GM08714 (cell line): Measurements from ENCODE around the gene CTSL.

Experiments
- H3K4me3 ChIP-seq: fragments of 200-500 bp; sonication (Bioruptor generic); 2 replicates; pipeline ENCODE4 v1.5.1; 2014; ENCODE audit warnings: mild to moderate bottlenecking, low read length, inconsistent platforms
- ZNF274 ChIP-seq: IDR thresholded peaks from 2 replicates; pipeline ENCODE4 v1.6.1; 2012; ENCODE audit warnings: mild to moderate bottlenecking, low read depth, low read length

The CTSL gene

GRCh38 chr9:87708546-87708945 is 17.4 kb upstream of the CTSL start:
- no peak overlapping the region for H3K4me3 ChIP-seq
- TF ChIP-seq ZNF274, result no peak

DNA sequence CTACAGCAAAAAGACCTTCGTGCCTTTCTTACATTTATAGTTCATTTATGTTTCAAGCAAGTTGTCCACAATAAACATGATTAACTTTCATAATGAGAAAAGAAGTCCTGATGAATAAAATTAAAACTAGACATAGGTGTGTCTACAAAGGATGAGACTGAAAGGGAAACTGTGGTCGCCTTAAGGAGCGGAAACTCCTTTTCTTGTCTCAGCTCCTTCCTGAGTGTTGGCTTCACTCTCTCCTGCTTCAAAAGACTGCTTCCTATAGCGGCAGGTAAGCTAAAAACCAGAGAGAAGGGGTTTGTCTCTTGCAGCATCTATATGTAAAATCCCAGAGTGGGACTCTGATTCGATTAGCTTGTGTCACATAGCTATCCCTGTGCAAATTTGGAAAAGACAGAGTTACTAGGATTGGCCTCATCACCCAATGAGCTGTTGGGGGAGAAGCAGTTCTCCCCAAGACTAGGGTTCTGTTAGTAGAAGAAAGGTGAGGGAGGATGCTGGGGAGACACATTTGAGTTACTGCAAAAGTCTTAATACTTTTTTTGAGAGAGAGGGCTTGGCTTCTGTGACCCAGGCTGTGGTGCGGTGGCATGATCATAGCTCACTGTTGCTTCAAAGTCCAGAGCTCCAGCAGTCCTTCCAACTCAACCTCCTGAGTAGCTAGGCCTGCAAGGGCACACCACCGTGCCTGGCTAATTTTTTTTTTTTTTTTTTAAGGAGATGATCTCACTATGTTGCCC is 16.8 kb upstream of the CTSL start:
- no peak overlapping the region for H3K4me3 ChIP-seq
- TF ChIP-seq ZNF274, result no peak

GRCh38 chr9:87710443-87710842 is 15.5 kb upstream of the CTSL start:
- TF ChIP-seq ZNF274, result no peak
- H3K4me3 ChIP-seq, result no peak overlapping the region

DNA sequence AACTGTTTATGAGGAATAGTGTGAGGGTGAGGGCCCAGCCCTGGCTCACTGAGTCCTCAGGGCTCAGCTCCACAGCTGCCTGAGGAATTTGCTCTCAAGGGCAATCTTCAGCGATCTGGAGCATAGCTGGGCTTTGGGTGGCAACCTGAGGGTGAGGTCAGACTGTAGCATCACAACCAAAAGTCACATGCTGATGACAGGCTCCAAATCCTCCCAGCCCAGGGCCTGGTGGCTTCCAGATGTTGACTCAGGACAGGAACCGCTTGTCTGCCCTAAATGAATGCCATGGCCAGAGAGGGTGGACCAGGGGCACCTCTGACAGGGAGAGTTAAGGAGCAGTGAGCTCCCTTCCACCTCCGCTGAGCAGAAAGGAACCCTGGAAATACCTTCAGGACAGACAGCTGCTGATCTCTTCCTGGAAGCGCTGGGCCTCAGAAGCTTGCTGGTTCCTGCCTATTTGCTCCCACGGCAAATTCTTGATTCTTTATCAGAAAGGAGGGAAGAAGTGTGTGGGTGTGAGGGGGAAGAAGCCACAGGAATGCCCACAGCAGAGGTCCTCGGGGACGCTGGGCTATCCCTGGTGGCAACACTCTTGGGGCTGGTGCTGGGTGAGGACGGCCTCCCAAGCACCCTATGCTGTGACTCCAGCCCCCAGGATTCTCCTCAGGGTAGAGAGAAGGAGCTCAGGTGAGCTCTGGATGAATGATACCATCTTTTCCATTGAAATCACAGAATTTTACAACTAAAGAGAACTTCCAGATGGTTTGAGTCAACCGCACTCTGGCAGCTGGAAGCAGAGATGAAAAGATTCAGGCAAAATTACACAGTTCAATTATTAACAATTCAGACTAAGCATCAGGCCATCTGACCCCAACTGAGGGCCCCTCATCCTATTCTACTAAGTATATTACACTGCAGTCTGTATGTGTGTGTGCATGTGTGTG is 13.8 kb upstream of the CTSL start:
- H3K4me3 ChIP-seq, result no peak overlapping the region
- TF ChIP-seq ZNF274, result no peak

DNA sequence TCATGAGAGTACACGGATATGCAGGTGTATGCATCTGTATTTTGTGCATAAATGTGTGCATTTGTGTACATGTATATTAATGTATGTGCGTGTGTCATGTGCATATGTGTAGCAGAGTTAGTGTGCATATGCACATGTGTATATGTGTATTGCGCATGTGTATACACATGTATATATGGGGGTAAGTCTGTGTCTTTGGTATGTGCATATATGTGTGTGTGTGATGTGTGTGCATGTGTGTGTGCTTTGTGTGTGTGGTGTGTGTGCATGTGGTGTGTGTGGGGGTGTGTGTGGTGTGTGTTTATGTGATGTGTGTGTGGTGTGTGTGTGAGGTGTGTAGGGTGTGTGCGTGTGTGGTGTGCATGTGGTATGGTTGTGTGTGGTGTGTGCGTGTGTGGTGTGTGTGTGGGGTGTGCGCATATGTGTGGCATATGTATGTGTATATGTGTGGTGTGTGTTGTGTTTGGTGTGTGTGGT is 13.1 kb upstream of the CTSL start:
- TF ChIP-seq ZNF274, result no peak
- no peak overlapping the region for H3K4me3 ChIP-seq

DNA sequence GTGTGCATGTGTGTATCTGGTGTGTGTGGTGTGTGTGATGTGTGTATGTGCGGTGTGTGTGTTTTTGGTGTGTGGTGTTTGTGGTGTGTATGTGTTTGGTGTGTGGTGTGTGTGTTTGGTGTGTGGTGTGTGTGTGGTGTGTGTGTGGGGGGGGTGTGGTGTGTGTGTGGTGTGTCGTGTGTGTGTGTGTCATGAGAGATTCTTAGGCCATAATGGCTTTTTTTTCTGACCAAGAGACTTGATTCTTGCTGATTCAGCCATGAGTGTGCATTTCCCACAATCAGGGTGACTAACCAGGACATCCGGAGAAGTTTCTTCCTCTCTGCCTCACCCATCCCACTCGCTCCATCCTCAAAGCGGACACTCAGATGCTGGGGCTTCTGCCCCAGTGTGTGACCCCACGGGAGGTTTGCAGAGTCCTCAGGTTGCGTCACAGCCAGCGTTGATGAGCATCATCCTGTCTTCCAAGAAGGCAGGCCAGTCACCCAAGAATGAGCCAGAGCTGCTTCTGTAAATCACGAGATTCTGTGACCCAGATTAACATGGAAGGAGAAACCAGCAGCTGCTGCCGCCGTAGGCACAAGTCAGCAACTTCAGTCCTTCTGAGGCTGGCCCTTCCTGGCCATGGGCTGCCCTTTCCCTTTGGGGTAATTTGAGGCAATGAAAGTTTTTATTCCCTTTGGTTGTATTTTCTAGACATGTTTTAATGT is 12.5 kb upstream of the CTSL start:
- no peak for TF ChIP-seq ZNF274
- H3K4me3 ChIP-seq, result no peak overlapping the region

GRCh38 chr9:87713988-87714330 is 12.0 kb upstream of the CTSL start:
- TF ChIP-seq ZNF274, result no peak
- H3K4me3 ChIP-seq, result no peak overlapping the region

- H3K4me3 ChIP-seq, result no peak overlapping the region
- TF ChIP-seq ZNF274, result no peak
These were observed 11.1 kb upstream of the CTSL start for GRCh38 chr9:87714819-87715218.

DNA sequence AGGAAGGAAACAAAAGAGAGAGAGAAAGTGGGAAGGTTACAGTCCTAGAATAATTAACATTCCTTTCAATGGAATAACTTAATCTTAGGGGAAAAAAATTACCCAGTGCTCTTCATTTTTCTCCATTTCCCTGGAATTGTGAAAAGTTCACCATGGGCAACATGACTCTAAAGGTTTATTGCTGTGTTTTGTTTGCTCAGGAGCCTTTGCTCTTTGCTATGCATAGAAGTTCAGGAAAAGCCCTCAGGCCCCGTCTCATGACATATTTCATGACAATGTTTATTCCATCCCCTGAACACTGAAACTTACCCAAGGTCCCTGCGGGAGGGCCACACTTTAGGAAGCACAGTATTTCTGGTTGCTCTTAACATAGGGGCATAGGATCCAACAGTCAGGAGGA is 9.8 kb upstream of the CTSL start:
- H3K4me3 ChIP-seq, result no peak overlapping the region
- TF ChIP-seq ZNF274, result no peak

GRCh38 chr9:87717456-87717855 is 8.5 kb upstream of the CTSL start:
- no peak overlapping the region for H3K4me3 ChIP-seq
- no peak for TF ChIP-seq ZNF274

GRCh38 chr9:87718231-87718630 is 7.7 kb upstream of the CTSL start:
- H3K4me3 ChIP-seq, result no peak overlapping the region
- TF ChIP-seq ZNF274, result no peak

DNA sequence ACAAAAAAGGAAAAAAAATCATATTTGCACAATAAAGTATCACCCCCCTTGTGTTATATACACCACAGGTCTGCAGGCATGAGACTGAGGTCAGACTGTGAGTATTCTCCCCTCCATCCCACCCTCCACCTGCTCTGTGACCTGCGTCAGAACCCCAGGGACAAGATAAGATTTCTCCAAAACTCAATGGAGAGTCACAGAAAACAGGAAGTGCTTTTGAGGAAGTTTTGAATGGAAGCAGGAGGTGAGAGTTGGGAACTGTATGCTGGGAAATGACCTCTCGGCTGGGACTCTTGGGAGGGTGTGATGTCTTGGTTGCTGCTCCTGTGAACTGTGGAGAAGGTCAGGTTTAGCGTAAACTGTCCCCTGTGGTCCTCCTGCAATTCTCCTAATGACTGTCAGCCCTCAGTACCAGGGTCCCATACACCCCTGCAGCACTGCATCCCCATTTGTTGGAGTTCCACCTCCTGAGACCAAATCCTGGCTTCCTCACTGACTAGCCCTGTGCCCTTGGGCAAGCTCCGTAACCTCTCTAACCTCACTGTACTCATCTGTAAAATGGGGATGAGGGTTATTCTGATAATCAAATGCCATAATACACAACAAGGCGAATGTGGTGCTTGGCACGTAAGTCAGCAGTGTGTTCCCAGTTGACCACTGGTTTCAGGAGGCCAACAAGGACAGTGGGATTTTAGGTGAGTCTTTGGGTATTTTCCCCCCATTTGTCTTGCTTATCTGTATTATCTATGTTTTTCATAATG is 6.9 kb upstream of the CTSL start:
- TF ChIP-seq ZNF274, result no peak
- H3K4me3 ChIP-seq, result no peak overlapping the region

- no peak for TF ChIP-seq ZNF274
- no peak overlapping the region for H3K4me3 ChIP-seq
These were observed 5.7 kb upstream of the CTSL start for GRCh38 chr9:87720173-87720572.
